ENCODE data around the gene TM9SF2. TPM values are rescaled to one million over a fixed set of nuclear protein-coding genes. Genes with fewer than 3 reads are reported as not detected.

Gene TM9SF2
- total RNA-seq, 2 experiments from 2014 or later = 51.8 to 53.4 TPM

GRCh38 chr13:99577934-99578917 lies 77.0 kb downstream of the TM9SF2 start:
- intact Hi-C loops (cut with DNase I, micrococcal nuclease) = no loop called here
- no peak for DNase-seq
- no peak overlapping the region for H3K4me3 Mint-ChIP-seq
- no peaks in the 10 kb centered on the region for H3K9me3 Mint-ChIP-seq (ENCODE audit: low read depth)
- no peaks in the 10 kb centered on the region for H3K27me3 Mint-ChIP-seq
- no peak for ATAC-seq
- POLR2A ChIA-PET = no interaction called here
- H3K27ac Mint-ChIP-seq = no peak overlapping the region
- H3K36me3 Mint-ChIP-seq (ENCODE audit: low read depth) = no peaks in the 10 kb centered on the region
- peaks cover 2% of the 10 kb centered on the region for H3K4me1 Mint-ChIP-seq
- CTCF ChIA-PET = interaction anchor here (0.6 to 1.0 kb wide), 2 partner anchors 381 to 397 kb away, joined by 3 read pairs; no protein-coding TSS in a partner anchor

GRCh38 chr13:99580500-99581268 lies 79.4 kb downstream of the TM9SF2 start:
- CTCF ChIA-PET = interaction anchor here (0.6 to 0.8 kb wide), 2 partner anchors 8 to 42 kb away, joined by 3 read pairs; no protein-coding TSS in a partner anchor
- no peak for DNase-seq
- H3K9me3 Mint-ChIP-seq (ENCODE audit: low read depth) = no peaks in the 10 kb centered on the region
- intact Hi-C loops (cut with DNase I, micrococcal nuclease) = no loop called here
- no peaks in the 10 kb centered on the region for H3K4me1 Mint-ChIP-seq
- H3K36me3 Mint-ChIP-seq (ENCODE audit: low read depth) = no peaks in the 10 kb centered on the region
- no peaks in the 10 kb centered on the region for H3K27me3 Mint-ChIP-seq
- no peak for ATAC-seq
- H3K27ac Mint-ChIP-seq = no peak overlapping the region
- H3K4me3 Mint-ChIP-seq = no peak overlapping the region
- POLR2A ChIA-PET = no interaction called here

- no peaks in the 10 kb centered on the region for H3K27me3 Mint-ChIP-seq
- no peaks in the 10 kb centered on the region for H3K36me3 Mint-ChIP-seq (ENCODE audit: low read depth)
- ChIA-PET CTCF (no interaction called here), POLR2A (no interaction called here)
- no peak overlapping the region for H3K27ac Mint-ChIP-seq
- no peaks in the 10 kb centered on the region for H3K9me3 Mint-ChIP-seq (ENCODE audit: low read depth)
- no peak overlapping the region for H3K4me3 Mint-ChIP-seq
- intact Hi-C loops (cut with DNase I, micrococcal nuclease) = no loop called here
- ATAC-seq = no peak
- no peaks in the 10 kb centered on the region for H3K4me1 Mint-ChIP-seq
- DNase-seq = no peak
Measured at GRCh38 chr13:99582511-99582910, 81.2 kb downstream of the TM9SF2 start.

GRCh38 chr13:99585609-99586008 lies 84.3 kb downstream of the TM9SF2 start:
- Mint-ChIP-seq H3K27me3 (no peaks in the 10 kb centered on the region), H3K27ac (no peak overlapping the region), H3K36me3 (ENCODE audit: low read depth) (no peaks in the 10 kb centered on the region), H3K4me3 (no peak overlapping the region), H3K9me3 (ENCODE audit: low read depth) (no peaks in the 10 kb centered on the region), H3K4me1 (peaks cover 6% of the 10 kb centered on the region)
- CTCF ChIA-PET = interaction anchor here (1.1 kb wide), 1 partner anchor 13 kb away, joined by 3 read pairs; no protein-coding TSS in a partner anchor
- intact Hi-C loops (cut with DNase I, micrococcal nuclease) = no loop called here
- ATAC-seq (no peak), DNase-seq (no peak)
- POLR2A ChIA-PET = no interaction called here

- DNase-seq = no peak
- no peaks in the 10 kb centered on the region for H3K27me3 Mint-ChIP-seq
- H3K9me3 Mint-ChIP-seq (ENCODE audit: low read depth) = no peaks in the 10 kb centered on the region
- no peaks in the 10 kb centered on the region for H3K36me3 Mint-ChIP-seq (ENCODE audit: low read depth)
- ATAC-seq = no peak
- no peak overlapping the region for H3K27ac Mint-ChIP-seq
- peaks cover 11% of the 10 kb centered on the region for H3K4me1 Mint-ChIP-seq
- H3K4me3 Mint-ChIP-seq = no peak overlapping the region
- intact Hi-C loops (cut with DNase I, micrococcal nuclease) = no loop called here
- ChIA-PET CTCF (interaction anchor here (0.9 kb wide), 1 partner anchor 314 kb away, joined by 3 read pairs; no protein-coding TSS in a partner anchor), POLR2A (no interaction called here)
Measured at GRCh38 chr13:99587021-99587420, 85.7 kb downstream of the TM9SF2 start.

GRCh38 chr13:99587893-99588606 lies 86.8 kb downstream of the TM9SF2 start:
- Mint-ChIP-seq H3K4me1 (peaks cover 11% of the 10 kb centered on the region), H3K27ac (no peak overlapping the region), H3K36me3 (ENCODE audit: low read depth) (no peaks in the 10 kb centered on the region), H3K4me3 (no peak overlapping the region), H3K27me3 (no peaks in the 10 kb centered on the region), H3K9me3 (ENCODE audit: low read depth) (no peaks in the 10 kb centered on the region)
- ATAC-seq (no peak), DNase-seq (no peak)
- CTCF ChIA-PET = interaction anchor here (0.9 to 1.7 kb wide), 2 partner anchors 9 to 313 kb away, joined by 3 to 6 read pairs; no protein-coding TSS in a partner anchor
- intact Hi-C loops (cut with DNase I, micrococcal nuclease) = no loop called here
- POLR2A ChIA-PET = no interaction called here

- intact Hi-C loops (cut with DNase I, micrococcal nuclease) = no loop called here
- Mint-ChIP-seq H3K9me3 (ENCODE audit: low read depth) (no peaks in the 10 kb centered on the region), H3K36me3 (ENCODE audit: low read depth) (no peaks in the 10 kb centered on the region), H3K27ac (no peak overlapping the region), H3K27me3 (no peaks in the 10 kb centered on the region), H3K4me1 (peaks cover 11% of the 10 kb centered on the region), H3K4me3 (no peak overlapping the region)
- CTCF ChIA-PET = no interaction called here
- DNase-seq (no peak), ATAC-seq (no peak)
- POLR2A ChIA-PET = interaction anchor here (0.6 kb wide), 2 partner anchors 157 to 265 kb away, joined by 3 to 4 read pairs; no protein-coding TSS in a partner anchor
Measured at GRCh38 chr13:99589575-99589974, 88.3 kb downstream of the TM9SF2 start.

GRCh38 chr13:99590519-99591011 lies 89.3 kb downstream of the TM9SF2 start:
- H3K27me3 Mint-ChIP-seq = no peaks in the 10 kb centered on the region
- DNase-seq (no peak), ATAC-seq (no peak)
- H3K4me3 Mint-ChIP-seq = no peak overlapping the region
- H3K27ac Mint-ChIP-seq = no peak overlapping the region
- H3K36me3 Mint-ChIP-seq (ENCODE audit: low read depth) = no peaks in the 10 kb centered on the region
- H3K4me1 Mint-ChIP-seq = peaks cover 11% of the 10 kb centered on the region
- intact Hi-C loops (cut with DNase I, micrococcal nuclease) = no loop called here
- H3K9me3 Mint-ChIP-seq (ENCODE audit: low read depth) = no peaks in the 10 kb centered on the region
- ChIA-PET CTCF (no interaction called here), POLR2A (interaction anchor here (0.7 kb wide), 1 partner anchor 81 kb away, joined by 4 read pairs; no protein-coding TSS in a partner anchor)

- no peak overlapping the region for H3K4me3 Mint-ChIP-seq
- H3K4me1 Mint-ChIP-seq = peaks cover 3% of the 10 kb centered on the region
- no peak for DNase-seq
- ATAC-seq = no peak
- no peaks in the 10 kb centered on the region for H3K36me3 Mint-ChIP-seq (ENCODE audit: low read depth)
- no peak overlapping the region for H3K27ac Mint-ChIP-seq
- H3K9me3 Mint-ChIP-seq (ENCODE audit: low read depth) = no peaks in the 10 kb centered on the region
- H3K27me3 Mint-ChIP-seq = no peaks in the 10 kb centered on the region
- CTCF ChIA-PET = interaction anchor here (0.6 kb wide), 1 partner anchor 100 kb away, joined by 3 read pairs; no protein-coding TSS in a partner anchor
- POLR2A ChIA-PET = no interaction called here
- intact Hi-C loops (cut with DNase I, micrococcal nuclease) = no loop called here
Measured at GRCh38 chr13:99596180-99596579, 94.9 kb downstream of the TM9SF2 start.

- ChIA-PET POLR2A (no interaction called here), CTCF (no interaction called here)
- no peaks in the 10 kb centered on the region for H3K9me3 Mint-ChIP-seq (ENCODE audit: low read depth)
- no peak overlapping the region for H3K27ac Mint-ChIP-seq
- peaks cover 20% of the 10 kb centered on the region for H3K4me1 Mint-ChIP-seq
- no peak overlapping the region for H3K4me3 Mint-ChIP-seq
- DNase-seq (peak; percentile 20), ATAC-seq (no peak)
- H3K36me3 Mint-ChIP-seq (ENCODE audit: low read depth) = no peaks in the 10 kb centered on the region
- intact Hi-C loops (cut with DNase I, micrococcal nuclease) = no loop called here
- no peaks in the 10 kb centered on the region for H3K27me3 Mint-ChIP-seq
Measured at GRCh38 chr13:99600318-99600717, 99.0 kb downstream of the TM9SF2 start.

- CTCF ChIA-PET = interaction anchor here (0.7 kb wide), 1 partner anchor 427 kb away, joined by 4 read pairs; no protein-coding TSS in a partner anchor
- no peak for DNase-seq
Measured at GRCh38 chr13:99601535-99601934, 100.3 kb downstream of the TM9SF2 start.

More at GRCh38 chr13:99601535-99601934, 100.3 kb downstream of the TM9SF2 start:
- no peaks in the 10 kb centered on the region for H3K36me3 Mint-ChIP-seq (ENCODE audit: low read depth)
- POLR2A ChIA-PET = interaction anchor here (0.7 kb wide), 1 partner anchor 682 kb away, joined by 6 read pairs; no protein-coding TSS in a partner anchor
- no peak overlapping the region for H3K27ac Mint-ChIP-seq
- intact Hi-C loops (cut with DNase I, micrococcal nuclease) = no loop called here
- H3K27me3 Mint-ChIP-seq = no peaks in the 10 kb centered on the region
- no peak overlapping the region for H3K4me3 Mint-ChIP-seq
- H3K9me3 Mint-ChIP-seq (ENCODE audit: low read depth) = no peaks in the 10 kb centered on the region
- no peak for ATAC-seq
- peaks cover 29% of the 10 kb centered on the region for H3K4me1 Mint-ChIP-seq

Measured in activated CD4-positive, alpha-beta T cell treated with anti-CD3 and anti-CD28 coated beads for 36 hours (primary cell).